ENCODE data around the gene ANGEL1. TPM values are rescaled to one million over a fixed set of nuclear protein-coding genes. Genes with fewer than 3 reads are reported as not detected.

The ANGEL1 gene
- total and polyA plus RNA-seq, 2 experiments from 2014 or later = 5.3 to 31.6 TPM

DNA sequence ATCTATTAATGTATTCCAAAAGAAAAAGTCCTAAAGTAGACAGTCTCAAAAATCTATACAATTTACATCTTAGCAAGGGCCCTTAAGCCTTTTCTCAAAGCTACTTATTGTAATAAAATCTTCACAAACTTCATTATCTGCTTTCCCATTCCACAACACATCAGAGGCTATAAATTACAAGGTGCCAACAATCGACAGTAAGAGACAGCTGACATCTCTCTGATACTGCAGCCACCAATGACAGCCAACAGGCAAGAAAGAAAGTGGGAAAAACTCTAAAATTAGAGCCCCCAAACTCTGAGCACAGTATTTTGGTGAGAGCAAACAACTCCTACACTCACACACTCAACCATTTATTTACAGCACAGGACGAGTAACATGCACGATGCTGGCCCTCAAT, 2.2 kb downstream of the ANGEL1 start:
- no peak overlapping the region for H3K27ac ChIP-seq (ENCODE audit: low read depth)
- H3K4me2 ChIP-seq = no peak overlapping the region
- no peaks in the 10 kb centered on the region for H3F3A ChIP-seq (replicated peaks; ENCODE audit: low read depth)
- no peak overlapping the region for H2AFZ ChIP-seq
- peaks cover 12% of the 10 kb centered on the region for H3K36me3 ChIP-seq (ENCODE audit: insufficient read depth)
- TF ChIP-seq, protein P1, sequence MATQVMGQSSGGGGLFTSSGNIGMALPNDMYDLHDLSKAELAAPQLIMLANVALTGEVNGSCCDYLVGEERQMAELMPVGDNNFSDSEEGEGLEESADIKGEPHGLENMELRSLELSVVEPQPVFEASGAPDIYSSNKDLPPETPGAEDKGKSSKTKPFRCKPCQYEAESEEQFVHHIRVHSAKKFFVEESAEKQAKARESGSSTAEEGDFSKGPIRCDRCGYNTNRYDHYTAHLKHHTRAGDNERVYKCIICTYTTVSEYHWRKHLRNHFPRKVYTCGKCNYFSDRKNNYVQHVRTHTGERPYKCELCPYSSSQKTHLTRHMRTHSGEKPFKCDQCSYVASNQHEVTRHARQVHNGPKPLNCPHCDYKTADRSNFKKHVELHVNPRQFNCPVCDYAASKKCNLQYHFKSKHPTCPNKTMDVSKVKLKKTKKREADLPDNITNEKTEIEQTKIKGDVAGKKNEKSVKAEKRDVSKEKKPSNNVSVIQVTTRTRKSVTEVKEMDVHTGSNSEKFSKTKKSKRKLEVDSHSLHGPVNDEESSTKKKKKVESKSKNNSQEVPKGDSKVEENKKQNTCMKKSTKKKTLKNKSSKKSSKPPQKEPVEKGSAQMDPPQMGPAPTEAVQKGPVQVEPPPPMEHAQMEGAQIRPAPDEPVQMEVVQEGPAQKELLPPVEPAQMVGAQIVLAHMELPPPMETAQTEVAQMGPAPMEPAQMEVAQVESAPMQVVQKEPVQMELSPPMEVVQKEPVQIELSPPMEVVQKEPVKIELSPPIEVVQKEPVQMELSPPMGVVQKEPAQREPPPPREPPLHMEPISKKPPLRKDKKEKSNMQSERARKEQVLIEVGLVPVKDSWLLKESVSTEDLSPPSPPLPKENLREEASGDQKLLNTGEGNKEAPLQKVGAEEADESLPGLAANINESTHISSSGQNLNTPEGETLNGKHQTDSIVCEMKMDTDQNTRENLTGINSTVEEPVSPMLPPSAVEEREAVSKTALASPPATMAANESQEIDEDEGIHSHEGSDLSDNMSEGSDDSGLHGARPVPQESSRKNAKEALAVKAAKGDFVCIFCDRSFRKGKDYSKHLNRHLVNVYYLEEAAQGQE (IDR thresholded peaks at IDR 0.05; ENCODE audit: unreplicated experiment) = no peak
- DNase-seq (ENCODE audit: low spot score) (no peak), ATAC-seq (no peak)
- no peaks in the 10 kb centered on the region for H3K27me3 Mint-ChIP-seq (ENCODE audit: insufficient read depth, low read depth, poor library complexity)
- no peaks in the 10 kb centered on the region for H3K9me2 ChIP-seq (ENCODE audit: insufficient read depth)
- peaks cover 16% of the 10 kb centered on the region for H3K4me1 Mint-ChIP-seq
- H3K9me3 Mint-ChIP-seq = no peaks in the 10 kb centered on the region; the same call in 2 of the 3 replicates
- no peak overlapping the region for H3K27ac Mint-ChIP-seq
- no peak overlapping the region for H3K4me3 ChIP-seq
- H3K36me3 Mint-ChIP-seq (ENCODE audit: low read depth) = peaks cover 30% of the 10 kb centered on the region
- peaks cover 10% of the 10 kb centered on the region for H3K4me1 ChIP-seq (ENCODE audit: insufficient read depth)
- H3K79me2 ChIP-seq (replicated peaks; ENCODE audit: insufficient read depth) = peaks cover 20% of the 10 kb centered on the region
- peak overlapping the region; percentile 90; the same call in 2 of the 3 replicates for H3K4me3 Mint-ChIP-seq
- H3K27me3 ChIP-seq (ENCODE audit: insufficient read depth) = no peaks in the 10 kb centered on the region
- H4K20me1 ChIP-seq (replicated peaks; ENCODE audit: insufficient read depth) = no peaks in the 10 kb centered on the region; the same call in 1 of the 2 replicates

DNA sequence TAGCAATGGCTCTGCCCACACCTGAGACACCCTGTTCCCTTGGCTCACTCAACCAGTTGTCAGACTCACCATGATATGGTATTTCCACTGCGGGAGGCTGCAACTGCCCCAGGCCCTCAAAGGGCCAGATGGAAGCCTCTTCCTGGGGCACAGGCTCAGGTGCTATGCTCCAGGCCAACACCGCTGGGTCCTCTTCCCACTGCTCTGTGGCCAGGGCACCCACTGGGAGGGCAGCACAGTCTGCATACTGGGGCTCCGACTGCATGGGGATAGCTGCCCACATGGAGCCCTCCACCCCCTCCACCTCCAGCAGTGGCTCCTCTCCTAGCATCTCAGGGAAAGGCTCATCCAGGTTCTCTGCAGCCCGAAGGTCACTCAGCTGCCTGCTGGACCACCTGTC, 3.7 kb downstream of the ANGEL1 start:
- H3K27me3 Mint-ChIP-seq (ENCODE audit: insufficient read depth, low read depth, poor library complexity) = no peaks in the 10 kb centered on the region
- Histone ChIP-seq H3K79me2 (replicated peaks; ENCODE audit: insufficient read depth) (peaks cover 23% of the 10 kb centered on the region), H3K9me2 (ENCODE audit: insufficient read depth) (no peaks in the 10 kb centered on the region), H3K4me1 (ENCODE audit: insufficient read depth) (peaks cover 10% of the 10 kb centered on the region), H3K27me3 (ENCODE audit: insufficient read depth) (no peaks in the 10 kb centered on the region), H4K20me1 (replicated peaks; ENCODE audit: insufficient read depth) (peaks cover 3% of the 10 kb centered on the region; the same call in 1 of the 2 replicates), H2AFZ (no peak overlapping the region), H3K36me3 (ENCODE audit: insufficient read depth) (peaks cover 13% of the 10 kb centered on the region), H3K27ac (ENCODE audit: low read depth) (no peak overlapping the region), H3K4me2 (no peak overlapping the region), H3F3A (replicated peaks; ENCODE audit: low read depth) (no peaks in the 10 kb centered on the region), H3K4me3 (no peak overlapping the region)
- H3K9me3 Mint-ChIP-seq = no peaks in the 10 kb centered on the region; the same call in 2 of the 3 replicates
- peaks cover 16% of the 10 kb centered on the region for H3K4me1 Mint-ChIP-seq
- peaks cover 43% of the 10 kb centered on the region for H3K36me3 Mint-ChIP-seq (ENCODE audit: low read depth)
- no peak overlapping the region for H3K4me3 Mint-ChIP-seq
- no peak for DNase-seq (ENCODE audit: low spot score)
- ATAC-seq = no peak
- no peak overlapping the region for H3K27ac Mint-ChIP-seq
- TF ChIP-seq, protein P2, sequence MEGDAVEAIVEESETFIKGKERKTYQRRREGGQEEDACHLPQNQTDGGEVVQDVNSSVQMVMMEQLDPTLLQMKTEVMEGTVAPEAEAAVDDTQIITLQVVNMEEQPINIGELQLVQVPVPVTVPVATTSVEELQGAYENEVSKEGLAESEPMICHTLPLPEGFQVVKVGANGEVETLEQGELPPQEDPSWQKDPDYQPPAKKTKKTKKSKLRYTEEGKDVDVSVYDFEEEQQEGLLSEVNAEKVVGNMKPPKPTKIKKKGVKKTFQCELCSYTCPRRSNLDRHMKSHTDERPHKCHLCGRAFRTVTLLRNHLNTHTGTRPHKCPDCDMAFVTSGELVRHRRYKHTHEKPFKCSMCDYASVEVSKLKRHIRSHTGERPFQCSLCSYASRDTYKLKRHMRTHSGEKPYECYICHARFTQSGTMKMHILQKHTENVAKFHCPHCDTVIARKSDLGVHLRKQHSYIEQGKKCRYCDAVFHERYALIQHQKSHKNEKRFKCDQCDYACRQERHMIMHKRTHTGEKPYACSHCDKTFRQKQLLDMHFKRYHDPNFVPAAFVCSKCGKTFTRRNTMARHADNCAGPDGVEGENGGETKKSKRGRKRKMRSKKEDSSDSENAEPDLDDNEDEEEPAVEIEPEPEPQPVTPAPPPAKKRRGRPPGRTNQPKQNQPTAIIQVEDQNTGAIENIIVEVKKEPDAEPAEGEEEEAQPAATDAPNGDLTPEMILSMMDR (conservative IDR thresholded peaks at IDR 0.05; ENCODE audit: low read depth in 2 of 2) = no peak
- TF ChIP-seq, protein P3, sequence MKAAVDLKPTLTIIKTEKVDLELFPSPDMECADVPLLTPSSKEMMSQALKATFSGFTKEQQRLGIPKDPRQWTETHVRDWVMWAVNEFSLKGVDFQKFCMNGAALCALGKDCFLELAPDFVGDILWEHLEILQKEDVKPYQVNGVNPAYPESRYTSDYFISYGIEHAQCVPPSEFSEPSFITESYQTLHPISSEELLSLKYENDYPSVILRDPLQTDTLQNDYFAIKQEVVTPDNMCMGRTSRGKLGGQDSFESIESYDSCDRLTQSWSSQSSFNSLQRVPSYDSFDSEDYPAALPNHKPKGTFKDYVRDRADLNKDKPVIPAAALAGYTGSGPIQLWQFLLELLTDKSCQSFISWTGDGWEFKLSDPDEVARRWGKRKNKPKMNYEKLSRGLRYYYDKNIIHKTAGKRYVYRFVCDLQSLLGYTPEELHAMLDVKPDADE (IDR thresholded peaks at IDR 0.05) = no peak
- TF ChIP-seq, protein P1 (IDR thresholded peaks at IDR 0.05; ENCODE audit: unreplicated experiment) = no peak
- no peak for TF ChIP-seq JUNB (IDR thresholded peaks at IDR 0.05; ENCODE audit: unreplicated experiment)
- TF ChIP-seq EZH2phosphoT487 (IDR thresholded peaks at IDR 0.05; ENCODE audit: unreplicated experiment) = no peak
- TF ChIP-seq NANOG (IDR thresholded peaks at IDR 0.05; ENCODE audit: borderline replicate concordance) = no peak
- no peak for TF ChIP-seq ZNF331 (CRISPR knock-in tag; IDR thresholded peaks at IDR 0.05; ENCODE audit: low read depth)
- TF ChIP-seq POLR2AphosphoS5 (IDR thresholded peaks at IDR 0.05; ENCODE audit: low read depth) = no peak
- TF ChIP-seq STAT1 (IDR thresholded peaks at IDR 0.05; ENCODE audit: unreplicated experiment) = no peak
